ENCODE data around the gene PEPD. TPM values are rescaled to one million over a fixed set of nuclear protein-coding genes. Genes with fewer than 3 reads are reported as not detected.

The PEPD gene
- total RNA-seq, 1 experiment from 2014 or later: 83.1 TPM

GRCh38 chr19:33418461-33418860 lies 103.1 kb downstream of the PEPD start (continued):
- TF ChIP-seq TCF7 (CRISPR knock-in tag; IDR thresholded peaks at IDR 0.05; ENCODE audit: low read depth) (no peak), NFATC4 (CRISPR knock-in tag; IDR thresholded peaks at IDR 0.05) (no peak), ELF4 (CRISPR knock-in tag; IDR thresholded peaks at IDR 0.05; ENCODE audit: low read depth) (no peak), ZNF512 (CRISPR knock-in tag; IDR thresholded peaks at IDR 0.05; ENCODE audit: borderline replicate concordance) (no peak), OVOL2 (CRISPR knock-in tag; IDR thresholded peaks at IDR 0.05; ENCODE audit: borderline replicate concordance) (no peak), MAX (CRISPR knock-in tag; IDR thresholded peaks at IDR 0.05) (no peak), ZNF317 (CRISPR knock-in tag; IDR thresholded peaks at IDR 0.05; ENCODE audit: borderline replicate concordance, low read depth) (no peak)

- no peak for ATAC-seq
Measured at GRCh38 chr19:33417751-33418150, 103.8 kb downstream of the PEPD start.

More at GRCh38 chr19:33417751-33418150, 103.8 kb downstream of the PEPD start:
- no peak for DNase-seq (ENCODE audit: low spot score)
- ChIA-PET POLR2A (no interaction called here), CTCF (interaction anchor here (2.0 to 7.1 kb wide), 3 partner anchors 14 to 361 kb away, joined by 21 to 60 read pairs (median 40); no protein-coding TSS in a partner anchor)
- H3K27ac Mint-ChIP-seq: no peak overlapping the region
- H3K4me3 Mint-ChIP-seq: no peak overlapping the region
- H3K36me3 Mint-ChIP-seq: no peaks in the 10 kb centered on the region
- peaks cover 11% of the 10 kb centered on the region for H3K4me1 Mint-ChIP-seq
- H3K9me3 Mint-ChIP-seq: no peaks in the 10 kb centered on the region
- TF ChIP-seq ESRRA (CRISPR knock-in tag; IDR thresholded peaks at IDR 0.05; ENCODE audit: borderline replicate concordance) (no peak), CREB1 (CRISPR knock-in tag; IDR thresholded peaks at IDR 0.05) (no peak), ELF4 (CRISPR knock-in tag; IDR thresholded peaks at IDR 0.05; ENCODE audit: low read depth) (no peak), USF2 (CRISPR knock-in tag; IDR thresholded peaks at IDR 0.05) (no peak), CBFB (CRISPR knock-in tag; IDR thresholded peaks at IDR 0.05; ENCODE audit: low read depth) (no peak), FOXK1 (CRISPR knock-in tag; IDR thresholded peaks at IDR 0.05) (no peak), CDX4 (CRISPR knock-in tag; IDR thresholded peaks at IDR 0.05; ENCODE audit: borderline replicate concordance) (no peak), ATF3 (CRISPR knock-in tag; conservative IDR thresholded peaks at IDR 0.05) (no peak), PREB (CRISPR knock-in tag; IDR thresholded peaks at IDR 0.05; ENCODE audit: borderline replicate concordance) (no peak), KAT7 (CRISPR knock-in tag; IDR thresholded peaks at IDR 0.05; ENCODE audit: borderline replicate concordance) (no peak), ZNF263 (CRISPR knock-in tag; IDR thresholded peaks at IDR 0.05; ENCODE audit: low read depth) (no peak), ZNF317 (CRISPR knock-in tag; IDR thresholded peaks at IDR 0.05; ENCODE audit: borderline replicate concordance, low read depth) (no peak), SMAD4 (CRISPR knock-in tag; IDR thresholded peaks at IDR 0.05) (no peak), ZNF671 (CRISPR knock-in tag; IDR thresholded peaks at IDR 0.05) (no peak), ETV6 (CRISPR knock-in tag; IDR thresholded peaks at IDR 0.05) (no peak), SP1 (CRISPR knock-in tag; conservative IDR thresholded peaks at IDR 0.05) (no peak), USF1 (CRISPR knock-in tag; IDR thresholded peaks at IDR 0.05) (no peak)
- no peaks in the 10 kb centered on the region for H3K27me3 Mint-ChIP-seq (ENCODE audit: low read depth)

Data from WTC11 (cell line).